Liver (tissue), 9 donors: ENCODE results near the gene BCAS2. TPM values are rescaled to one million over a fixed set of nuclear protein-coding genes. Genes with fewer than 3 reads are reported as not detected.

Experiments
- DNase-seq: peaks from one replicate; pipeline ENCODE4 v3.0.0-alpha.2; 2017; ENCODE audit warnings: low spot score
- H3K27ac ChIP-seq, 2 donors: one replicate each; pipeline ENCODE4 v1.7.0; 2013; ENCODE audit warnings: inconsistent platforms in 2 of 2, low read length in 2 of 2, control low read depth in 1 of 2, low read depth in 1 of 2, mild to moderate bottlenecking in 1 of 2
- H3K27me3 ChIP-seq, 4 donors: one replicate each; pipeline versions ENCODE4 v1.6.1 to v1.7.0; 2013; ENCODE audit warnings: low read length in 3 of 4, inconsistent platforms in 1 of 4, mild to moderate bottlenecking in 1 of 4, moderate library complexity in 1 of 4; ENCODE audit not compliant: control insufficient read depth in 4 of 4, insufficient read depth in 4 of 4
- H3K36me3 ChIP-seq, 4 donors: one replicate each; pipeline versions ENCODE4 v1.6.1 to v1.7.0; 2013; ENCODE audit warnings: low read length in 3 of 4, mild to moderate bottlenecking in 3 of 4, low read depth in 1 of 4, moderate library complexity in 1 of 4; ENCODE audit not compliant: control insufficient read depth in 4 of 4, insufficient read depth in 3 of 4
- H3K4me1 ChIP-seq, 4 donors: one replicate each; pipeline versions ENCODE4 v1.6.1 to v1.7.0; 2013; ENCODE audit warnings: low read length in 3 of 4, mild to moderate bottlenecking in 3 of 4, moderate library complexity in 1 of 4; ENCODE audit not compliant: control insufficient read depth in 4 of 4, insufficient read depth in 4 of 4
- H3K4me3 ChIP-seq, 3 donors: one replicate each; pipeline versions ENCODE4 v1.6.1 to v1.7.0; 2013; ENCODE audit warnings: low read length in 3 of 3, control low read depth in 1 of 3, low read depth in 1 of 3, mild to moderate bottlenecking in 1 of 3
- H3K9ac ChIP-seq, 2 donors: one replicate each; pipeline ENCODE4 v1.7.0; 2013; ENCODE audit warnings: low read length in 2 of 2, mild to moderate bottlenecking in 2 of 2, moderate library complexity in 2 of 2, control low read depth in 1 of 2, low read depth in 1 of 2
- H3K9me3 ChIP-seq, 4 donors: one replicate each; pipeline versions ENCODE4 v1.6.1 to v1.7.0; 2013; ENCODE audit warnings: low read length in 3 of 4; ENCODE audit not compliant: control insufficient read depth in 4 of 4
- EGR1 ChIP-seq, 2 donors: IDR thresholded peaks; 2 replicates each; pipeline ENCODE4 v1.6.1; 2016 to 2018; ENCODE audit warnings: antibody characterized with exemption in 2 of 2, low read depth in 2 of 2
- FOXA1 ChIP-seq: IDR thresholded peaks from 2 replicates; pipeline ENCODE4 v1.6.1; 2016; ENCODE audit warnings: antibody characterized with exemption
- FOXA2 ChIP-seq: IDR thresholded peaks from 2 replicates; pipeline ENCODE4 v1.6.1; 2016; ENCODE audit warnings: antibody characterized with exemption
- GABPA ChIP-seq, 2 donors: IDR thresholded peaks in 1 of 2; conservative IDR thresholded peaks in 1 of 2; 2 replicates each; pipeline ENCODE4 v1.6.1; 2016; ENCODE audit warnings: antibody characterized with exemption in 2 of 2, mild to moderate bottlenecking in 1 of 2, moderate library complexity in 1 of 2
- HNF4A ChIP-seq, 2 donors: conservative IDR thresholded peaks; 2 replicates each; pipeline ENCODE4 v1.6.1; 2016; ENCODE audit warnings: antibody characterized with exemption in 2 of 2, mild to moderate bottlenecking in 2 of 2
- HNF4G ChIP-seq: IDR thresholded peaks from 2 replicates; pipeline ENCODE4 v1.6.1; 2016; ENCODE audit warnings: antibody characterized with exemption
- JUND ChIP-seq, 2 donors: IDR thresholded peaks; 2 replicates each; pipeline ENCODE4 v1.6.1; 2016; ENCODE audit warnings: antibody characterized with exemption in 2 of 2
- NR2F2 ChIP-seq: IDR thresholded peaks from 2 replicates; pipeline ENCODE4 v1.6.1; 2016; ENCODE audit warnings: antibody characterized with exemption
- RAD21 ChIP-seq, 2 donors: IDR thresholded peaks; 2 replicates each; pipeline ENCODE4 v1.6.1; 2016; ENCODE audit warnings: antibody characterized with exemption in 2 of 2, mild to moderate bottlenecking in 2 of 2
- RXRA ChIP-seq, 2 donors: IDR thresholded peaks; 2 replicates each; pipeline ENCODE4 v1.6.1; 2017 to 2018; ENCODE audit warnings: antibody characterized with exemption in 2 of 2, mild to moderate bottlenecking in 1 of 2
- SP1 ChIP-seq: IDR thresholded peaks from 2 replicates; pipeline ENCODE4 v1.6.1; 2018; ENCODE audit warnings: antibody characterized with exemption, mild to moderate bottlenecking
- TAF1 ChIP-seq: conservative IDR thresholded peaks from 2 replicates; pipeline ENCODE4 v1.6.1; 2016; ENCODE audit warnings: antibody characterized with exemption, mild to moderate bottlenecking
- YY1 ChIP-seq: IDR thresholded peaks from 2 replicates; pipeline ENCODE4 v1.6.1; 2016; ENCODE audit warnings: antibody characterized with exemption, mild to moderate bottlenecking
- WGBS: extraction: QIAGEN DNeasy Blood & Tissue Kit; methylation state at CpG from one replicate; pipeline ENCODE4 v1.1.7; 2013; 5-methylcytosine and 5-hydroxymethylcytosine counted together
- polyA plus RNA-seq, 2 donors: library from polyadenylated mRNA; stranded (reverse) in 1 of 2; unstranded in 1 of 2; fragments of 200-250 nt in 1 of 2; fragments of >200 nt in 1 of 2; fragmentation: Nextera tagmentation in 1 of 2; extraction: Ambion mirVana in 1 of 2; gene quantifications; one replicate each; pipeline versions ENCODE4 v1.2.1 to v1.2.3, GENCODE V29; 2013 to 2015
- total RNA-seq, 2 donors: library from RNA; depleted of rRNA; stranded (reverse); fragments of >200 nt; gene quantifications; one replicate each; pipeline ENCODE4 v1.2.3, GENCODE V29; 2014
- TF ChIP-seq, protein P1 (sequence below): IDR thresholded peaks from 2 replicates; pipeline ENCODE4 v1.6.1; 2016; ENCODE audit warnings: antibody characterized with exemption
- TF ChIP-seq, protein P2 (sequence below): IDR thresholded peaks from 2 replicates; pipeline ENCODE4 v1.6.1; 2016; ENCODE audit warnings: antibody characterized with exemption
- TF ChIP-seq, protein P3 (sequence below): IDR thresholded peaks from 2 replicates; pipeline ENCODE4 v1.6.1; 2016; ENCODE audit warnings: antibody characterized with exemption, mild to moderate bottlenecking
- TF ChIP-seq, protein P4 (sequence below): fragments of 150-350 bp; IDR thresholded peaks from 2 replicates; pipeline ENCODE4 v1.5.1; 2017; ENCODE audit warnings: improper control_type of control experiment, low read depth, low read length; ENCODE audit not compliant: missing input control
- TF ChIP-seq, protein P5 (sequence below): IDR thresholded peaks from 2 replicates; pipeline ENCODE4 v1.6.1; 2016; ENCODE audit warnings: antibody characterized with exemption
- donor health status: healthy.
- donor health status: healthy.
- donor health status: healthy.
- donor health status: healthy.
- donor health status: healthy.

Gene BCAS2
- total and polyA plus RNA-seq, 4 donors = 15.7 to 33.5 (median 18.0) TPM

DNA sequence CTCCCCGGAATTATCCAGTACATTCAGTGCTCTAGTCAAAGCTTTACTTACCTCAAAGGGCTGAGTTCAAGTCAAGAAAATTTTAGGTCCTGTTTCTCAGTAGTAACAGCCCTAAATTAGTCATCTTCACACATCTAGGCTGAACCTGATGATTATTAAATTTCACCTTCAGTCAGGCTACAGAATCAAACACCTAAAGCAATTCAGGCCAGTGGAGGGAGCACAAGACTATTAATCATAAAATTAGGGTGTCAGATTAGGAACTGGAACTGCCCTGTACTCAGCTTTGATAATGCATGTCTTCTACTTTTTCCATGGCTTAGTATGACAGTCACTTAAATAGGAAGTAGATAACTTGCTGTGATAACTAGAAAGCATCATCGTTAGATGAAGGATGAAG lies 28.4 kb upstream of the BCAS2 start:
- Histone ChIP-seq H3K9ac (no peak overlapping the region), H3K9me3 (no peaks in the 10 kb centered on the region), H3K27ac (no peak overlapping the region), H3K4me3 (no peak overlapping the region), H3K27me3 (no peaks in the 10 kb centered on the region), H3K4me1 (no peaks in the 10 kb centered on the region), H3K36me3 (peaks cover 0 to 3% (median 1%) of the 10 kb centered on the region in 4 donors)
- no peak for TF ChIP-seq RAD21 (IDR thresholded peaks at IDR 0.05)
- no peak for TF ChIP-seq EGR1 (IDR thresholded peaks at IDR 0.05; ENCODE audit: low read depth in 2 of 2)
- TF ChIP-seq, protein P1, sequence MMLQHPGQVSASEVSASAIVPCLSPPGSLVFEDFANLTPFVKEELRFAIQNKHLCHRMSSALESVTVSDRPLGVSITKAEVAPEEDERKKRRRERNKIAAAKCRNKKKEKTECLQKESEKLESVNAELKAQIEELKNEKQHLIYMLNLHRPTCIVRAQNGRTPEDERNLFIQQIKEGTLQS = no peak
- TF ChIP-seq TAF1 = no peak
- TF ChIP-seq, protein P2, sequence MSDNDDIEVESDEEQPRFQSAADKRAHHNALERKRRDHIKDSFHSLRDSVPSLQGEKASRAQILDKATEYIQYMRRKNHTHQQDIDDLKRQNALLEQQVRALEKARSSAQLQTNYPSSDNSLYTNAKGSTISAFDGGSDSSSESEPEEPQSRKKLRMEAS = no peak
- TF ChIP-seq RXRA (IDR thresholded peaks at IDR 0.05) = no peak
- TF ChIP-seq, protein P3, sequence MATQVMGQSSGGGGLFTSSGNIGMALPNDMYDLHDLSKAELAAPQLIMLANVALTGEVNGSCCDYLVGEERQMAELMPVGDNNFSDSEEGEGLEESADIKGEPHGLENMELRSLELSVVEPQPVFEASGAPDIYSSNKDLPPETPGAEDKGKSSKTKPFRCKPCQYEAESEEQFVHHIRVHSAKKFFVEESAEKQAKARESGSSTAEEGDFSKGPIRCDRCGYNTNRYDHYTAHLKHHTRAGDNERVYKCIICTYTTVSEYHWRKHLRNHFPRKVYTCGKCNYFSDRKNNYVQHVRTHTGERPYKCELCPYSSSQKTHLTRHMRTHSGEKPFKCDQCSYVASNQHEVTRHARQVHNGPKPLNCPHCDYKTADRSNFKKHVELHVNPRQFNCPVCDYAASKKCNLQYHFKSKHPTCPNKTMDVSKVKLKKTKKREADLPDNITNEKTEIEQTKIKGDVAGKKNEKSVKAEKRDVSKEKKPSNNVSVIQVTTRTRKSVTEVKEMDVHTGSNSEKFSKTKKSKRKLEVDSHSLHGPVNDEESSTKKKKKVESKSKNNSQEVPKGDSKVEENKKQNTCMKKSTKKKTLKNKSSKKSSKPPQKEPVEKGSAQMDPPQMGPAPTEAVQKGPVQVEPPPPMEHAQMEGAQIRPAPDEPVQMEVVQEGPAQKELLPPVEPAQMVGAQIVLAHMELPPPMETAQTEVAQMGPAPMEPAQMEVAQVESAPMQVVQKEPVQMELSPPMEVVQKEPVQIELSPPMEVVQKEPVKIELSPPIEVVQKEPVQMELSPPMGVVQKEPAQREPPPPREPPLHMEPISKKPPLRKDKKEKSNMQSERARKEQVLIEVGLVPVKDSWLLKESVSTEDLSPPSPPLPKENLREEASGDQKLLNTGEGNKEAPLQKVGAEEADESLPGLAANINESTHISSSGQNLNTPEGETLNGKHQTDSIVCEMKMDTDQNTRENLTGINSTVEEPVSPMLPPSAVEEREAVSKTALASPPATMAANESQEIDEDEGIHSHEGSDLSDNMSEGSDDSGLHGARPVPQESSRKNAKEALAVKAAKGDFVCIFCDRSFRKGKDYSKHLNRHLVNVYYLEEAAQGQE = no peak
- no peak for TF ChIP-seq SP1
- TF ChIP-seq HNF4A (conservative IDR thresholded peaks at IDR 0.05) = no peak
- TF ChIP-seq YY1 = no peak
- TF ChIP-seq HNF4G = no peak
- no peak for TF ChIP-seq FOXA1
- TF ChIP-seq NR2F2 = no peak
- no peak for TF ChIP-seq GABPA (IDR thresholded peaks at IDR 0.05 in 1 of 2, conservative IDR thresholded peaks at IDR 0.05 in 1 of 2)
- TF ChIP-seq, protein P4, sequence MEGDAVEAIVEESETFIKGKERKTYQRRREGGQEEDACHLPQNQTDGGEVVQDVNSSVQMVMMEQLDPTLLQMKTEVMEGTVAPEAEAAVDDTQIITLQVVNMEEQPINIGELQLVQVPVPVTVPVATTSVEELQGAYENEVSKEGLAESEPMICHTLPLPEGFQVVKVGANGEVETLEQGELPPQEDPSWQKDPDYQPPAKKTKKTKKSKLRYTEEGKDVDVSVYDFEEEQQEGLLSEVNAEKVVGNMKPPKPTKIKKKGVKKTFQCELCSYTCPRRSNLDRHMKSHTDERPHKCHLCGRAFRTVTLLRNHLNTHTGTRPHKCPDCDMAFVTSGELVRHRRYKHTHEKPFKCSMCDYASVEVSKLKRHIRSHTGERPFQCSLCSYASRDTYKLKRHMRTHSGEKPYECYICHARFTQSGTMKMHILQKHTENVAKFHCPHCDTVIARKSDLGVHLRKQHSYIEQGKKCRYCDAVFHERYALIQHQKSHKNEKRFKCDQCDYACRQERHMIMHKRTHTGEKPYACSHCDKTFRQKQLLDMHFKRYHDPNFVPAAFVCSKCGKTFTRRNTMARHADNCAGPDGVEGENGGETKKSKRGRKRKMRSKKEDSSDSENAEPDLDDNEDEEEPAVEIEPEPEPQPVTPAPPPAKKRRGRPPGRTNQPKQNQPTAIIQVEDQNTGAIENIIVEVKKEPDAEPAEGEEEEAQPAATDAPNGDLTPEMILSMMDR = no peak
- TF ChIP-seq, protein P5, sequence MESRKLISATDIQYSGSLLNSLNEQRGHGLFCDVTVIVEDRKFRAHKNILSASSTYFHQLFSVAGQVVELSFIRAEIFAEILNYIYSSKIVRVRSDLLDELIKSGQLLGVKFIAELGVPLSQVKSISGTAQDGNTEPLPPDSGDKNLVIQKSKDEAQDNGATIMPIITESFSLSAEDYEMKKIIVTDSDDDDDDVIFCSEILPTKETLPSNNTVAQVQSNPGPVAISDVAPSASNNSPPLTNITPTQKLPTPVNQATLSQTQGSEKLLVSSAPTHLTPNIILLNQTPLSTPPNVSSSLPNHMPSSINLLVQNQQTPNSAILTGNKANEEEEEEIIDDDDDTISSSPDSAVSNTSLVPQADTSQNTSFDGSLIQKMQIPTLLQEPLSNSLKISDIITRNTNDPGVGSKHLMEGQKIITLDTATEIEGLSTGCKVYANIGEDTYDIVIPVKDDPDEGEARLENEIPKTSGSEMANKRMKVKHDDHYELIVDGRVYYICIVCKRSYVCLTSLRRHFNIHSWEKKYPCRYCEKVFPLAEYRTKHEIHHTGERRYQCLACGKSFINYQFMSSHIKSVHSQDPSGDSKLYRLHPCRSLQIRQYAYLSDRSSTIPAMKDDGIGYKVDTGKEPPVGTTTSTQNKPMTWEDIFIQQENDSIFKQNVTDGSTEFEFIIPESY = no peak
- TF ChIP-seq JUND (IDR thresholded peaks at IDR 0.05) = no peak
- TF ChIP-seq FOXA2 = no peak
- DNase-seq = no peak
- 93% methylated on average over 2 of the region's 2 CpGs for WGBS
